Measurements from ENCODE around the gene ANKRD13B. TPM values are rescaled to one million over a fixed set of nuclear protein-coding genes. Genes with fewer than 3 reads are reported as not detected.

ANKRD13B gene
- total RNA-seq, 1 donor from 2014 or later = 22.4 TPM

DNA sequence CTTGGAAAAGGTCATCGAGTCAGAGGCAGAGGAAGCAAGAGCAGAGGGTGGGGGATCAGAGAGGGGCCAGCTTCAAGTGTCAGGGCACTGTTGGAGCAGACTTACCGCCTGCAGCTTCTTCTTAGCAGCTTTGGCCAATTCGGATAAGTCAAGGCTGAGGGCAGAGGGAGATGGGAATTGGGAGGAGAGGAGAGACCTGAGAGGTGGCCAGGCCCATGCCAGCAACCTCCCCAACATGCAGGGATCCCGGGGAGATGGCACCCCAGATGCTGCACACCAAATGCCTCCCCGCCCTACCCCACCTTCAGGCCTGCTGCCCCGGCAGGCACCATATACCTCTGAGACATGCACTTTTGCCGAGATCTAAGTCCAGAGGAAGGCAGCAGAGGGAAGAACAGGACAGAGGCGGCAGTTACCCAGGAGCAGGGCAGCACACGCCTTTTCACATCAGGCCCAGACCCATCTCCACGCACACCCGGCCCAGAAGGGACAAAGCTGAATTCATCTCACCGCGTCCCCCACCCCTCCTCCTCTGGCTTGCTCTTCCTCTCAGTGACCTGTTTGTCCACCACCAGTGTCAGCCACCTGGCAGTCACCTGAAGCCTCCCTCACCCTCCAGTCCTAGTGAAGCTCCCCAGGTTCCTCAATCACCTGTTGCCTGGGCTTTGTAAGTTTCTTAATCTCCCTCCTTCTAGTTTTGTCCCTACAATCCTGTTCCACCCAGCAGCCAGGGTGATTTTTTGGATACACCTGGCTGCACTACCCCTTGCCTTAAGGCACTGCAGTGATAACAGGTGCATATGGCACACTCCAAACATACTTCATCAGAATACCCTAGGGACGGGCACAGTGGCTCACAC, 14.1 kb upstream of the ANKRD13B start:
- DNase-seq (ENCODE audit: low spot score) (no peak), ATAC-seq (no peak)
- intact Hi-C loops (cut with DNase I) = no loop called here

DNA sequence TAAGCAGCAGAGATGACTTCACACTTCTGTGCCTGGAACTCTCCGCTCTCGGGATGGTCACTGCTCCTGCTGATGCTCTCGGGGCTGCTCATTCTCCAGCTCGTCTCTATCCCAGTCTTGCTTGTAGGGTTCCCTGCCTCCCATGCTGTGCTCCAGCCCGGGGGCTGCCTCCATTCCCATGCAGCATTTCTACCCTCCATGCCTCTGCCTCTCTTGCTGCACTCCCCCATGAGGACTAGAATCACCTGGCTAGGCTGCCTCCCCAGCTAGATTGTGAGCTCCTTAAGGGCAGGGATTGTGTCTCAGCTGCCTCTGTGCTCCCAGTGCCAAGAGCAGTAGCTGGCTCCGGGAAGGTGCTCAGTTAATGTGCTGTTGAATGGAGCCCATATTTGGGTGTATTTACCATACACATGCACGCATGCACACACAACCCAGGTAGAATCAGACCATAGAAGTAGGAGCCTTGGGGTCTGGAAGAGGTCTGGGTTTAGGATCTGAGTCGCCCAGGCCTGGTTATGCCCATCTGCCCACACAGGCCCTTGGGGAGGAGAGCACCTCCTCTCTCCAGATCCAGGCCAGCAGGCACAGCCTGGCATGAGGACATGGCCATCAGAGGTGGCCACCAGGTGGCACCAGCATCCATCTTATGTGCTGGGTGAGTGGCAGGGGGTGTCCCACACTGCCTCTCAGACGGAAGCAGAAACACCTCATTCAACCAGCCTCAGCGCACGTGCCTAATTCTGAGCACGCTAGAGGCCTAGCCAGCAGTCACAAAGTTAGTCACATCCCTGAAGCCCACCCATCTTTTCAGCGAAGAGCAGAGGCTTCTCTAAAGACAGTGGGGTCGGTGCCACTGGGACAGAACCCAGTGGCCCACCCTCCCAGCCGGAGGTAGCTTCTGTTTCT, 12.8 kb upstream of the ANKRD13B start:
- DNase-seq (ENCODE audit: low spot score) (peak; percentile 93), ATAC-seq (peak; percentile 87)
- intact Hi-C loops (cut with DNase I) = no loop called here

DNA sequence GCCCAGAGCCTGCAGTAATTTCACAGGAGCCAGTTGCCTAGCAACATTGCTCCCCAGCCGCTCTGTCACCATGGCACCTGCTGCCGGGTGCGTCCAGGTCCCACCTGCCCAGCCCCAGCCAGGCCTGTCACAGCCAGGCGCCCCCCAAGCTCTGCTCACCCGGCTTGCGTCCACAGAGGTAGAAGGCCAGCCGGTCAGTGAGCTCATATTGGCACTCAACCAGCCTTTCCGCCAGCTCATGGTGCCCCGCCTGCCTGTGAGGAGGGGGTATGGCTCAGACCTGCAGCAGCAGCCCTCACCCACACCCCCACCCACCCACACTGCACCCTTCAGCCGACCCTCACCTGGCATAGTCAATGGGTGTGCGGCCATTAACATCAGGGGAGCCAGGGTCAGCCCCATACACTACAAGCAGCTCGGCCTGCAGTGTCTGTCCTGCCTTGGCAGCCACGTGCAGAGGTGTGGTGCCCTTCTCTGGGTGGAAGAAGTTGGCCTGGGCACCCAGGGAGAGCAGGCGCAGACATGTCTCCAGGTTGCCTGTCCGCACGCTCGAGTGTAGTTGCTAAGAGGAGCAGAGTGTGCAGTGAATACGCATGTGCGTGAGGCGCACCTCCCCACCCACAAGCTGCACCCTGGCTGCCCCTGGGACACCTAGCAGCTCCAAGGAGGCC, 11.2 kb upstream of the ANKRD13B start:
- ATAC-seq = no peak
- DNase-seq (ENCODE audit: low spot score) = no peak
- intact Hi-C loops (cut with DNase I) = no loop called here

DNA sequence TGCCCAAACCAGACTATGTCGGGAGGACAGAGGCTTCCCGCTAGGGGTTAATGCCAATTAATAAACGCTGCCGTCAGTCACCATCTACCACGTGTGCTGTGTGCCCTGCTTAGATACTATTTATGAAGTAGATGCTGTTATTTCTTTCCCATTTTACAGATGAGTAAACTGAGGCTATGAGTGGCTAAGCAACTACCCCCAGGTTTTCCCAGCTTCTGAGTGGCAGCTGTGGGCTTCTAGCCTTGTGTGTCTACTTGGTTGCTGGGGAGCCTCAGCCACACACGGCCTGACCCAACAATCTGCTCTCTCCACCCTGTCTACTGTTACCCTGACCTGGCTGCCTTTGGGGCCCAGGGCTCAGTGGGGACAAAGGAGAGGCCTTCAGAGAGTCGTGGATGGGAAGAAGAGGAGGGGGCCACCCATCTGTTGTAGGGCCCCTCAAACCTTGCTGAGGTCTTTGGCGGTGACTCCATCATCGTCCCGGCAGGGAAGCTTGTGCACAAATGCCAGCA, 10.6 kb upstream of the ANKRD13B start:
- intact Hi-C loops (cut with DNase I) = no loop called here
- no peak for ATAC-seq
- no peak for DNase-seq (ENCODE audit: low spot score)

DNA sequence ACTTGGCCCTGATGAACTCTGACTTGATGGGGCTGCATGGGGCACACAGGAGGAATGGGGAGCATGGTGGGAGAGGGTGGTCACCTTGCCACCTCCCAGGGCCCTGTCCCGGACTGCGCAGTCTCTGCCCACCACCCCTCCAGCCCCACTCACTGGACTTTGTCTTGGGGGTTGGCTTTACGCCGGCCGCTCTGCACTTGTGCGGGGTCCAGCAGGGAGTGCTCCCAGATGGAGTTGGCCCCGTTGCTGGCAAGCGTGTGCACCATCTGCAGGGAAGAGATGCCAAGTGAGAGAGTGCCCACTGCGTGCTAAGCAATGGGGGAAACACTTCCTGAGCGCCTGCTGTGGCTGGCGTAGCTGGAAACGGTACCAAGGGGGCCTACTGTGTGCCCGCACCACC, 10.2 kb upstream of the ANKRD13B start:
- ATAC-seq (no peak), DNase-seq (ENCODE audit: low spot score) (no peak)
- intact Hi-C loops (cut with DNase I) = no loop called here

DNA sequence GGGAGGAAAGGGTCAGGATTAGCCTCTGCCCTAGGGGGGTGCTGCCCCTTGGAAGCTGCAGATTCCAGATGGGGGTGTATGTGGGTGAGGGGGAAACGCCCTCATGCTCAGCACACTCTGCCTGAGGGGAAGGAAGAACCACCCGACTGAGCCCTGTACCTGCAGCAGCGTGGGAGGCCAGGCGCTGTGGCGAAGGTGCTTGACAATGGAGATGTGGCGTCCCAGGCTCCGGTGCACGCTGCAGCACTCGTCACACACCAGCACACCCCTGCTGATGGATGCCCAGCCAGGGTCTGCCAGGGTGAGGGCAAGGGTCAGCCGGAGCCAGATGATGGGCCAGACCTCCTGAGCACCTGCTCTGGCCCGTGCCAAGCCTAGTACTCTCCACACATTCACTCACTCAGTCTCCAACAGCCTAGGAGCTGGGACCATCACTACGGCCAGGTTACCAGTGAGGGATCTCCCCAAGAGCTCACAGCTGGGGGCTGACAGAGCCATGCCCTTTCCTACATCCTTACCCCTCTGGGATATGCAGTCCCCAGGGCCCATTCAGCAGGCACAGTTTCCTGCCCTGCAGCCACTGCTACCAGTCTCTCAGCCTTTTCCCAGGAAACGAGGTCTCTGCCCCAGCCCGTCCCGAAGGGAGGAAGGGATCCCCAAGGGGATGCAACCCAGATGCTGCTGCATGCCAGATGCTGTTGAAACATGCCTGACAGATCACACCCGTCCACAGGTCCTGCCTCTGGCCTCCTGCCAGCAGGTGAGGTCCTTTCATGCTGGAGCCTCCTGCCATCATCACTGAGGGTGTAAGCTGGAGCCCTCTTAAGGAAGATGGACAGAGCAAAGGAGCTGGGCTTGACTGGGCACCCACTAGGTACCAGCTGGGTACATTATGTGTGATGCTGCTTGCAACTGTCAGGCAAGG, 9.3 kb upstream of the ANKRD13B start:
- DNase-seq (ENCODE audit: low spot score) = no peak
- ATAC-seq = no peak
- intact Hi-C loops (cut with DNase I) = no loop called here

DNA sequence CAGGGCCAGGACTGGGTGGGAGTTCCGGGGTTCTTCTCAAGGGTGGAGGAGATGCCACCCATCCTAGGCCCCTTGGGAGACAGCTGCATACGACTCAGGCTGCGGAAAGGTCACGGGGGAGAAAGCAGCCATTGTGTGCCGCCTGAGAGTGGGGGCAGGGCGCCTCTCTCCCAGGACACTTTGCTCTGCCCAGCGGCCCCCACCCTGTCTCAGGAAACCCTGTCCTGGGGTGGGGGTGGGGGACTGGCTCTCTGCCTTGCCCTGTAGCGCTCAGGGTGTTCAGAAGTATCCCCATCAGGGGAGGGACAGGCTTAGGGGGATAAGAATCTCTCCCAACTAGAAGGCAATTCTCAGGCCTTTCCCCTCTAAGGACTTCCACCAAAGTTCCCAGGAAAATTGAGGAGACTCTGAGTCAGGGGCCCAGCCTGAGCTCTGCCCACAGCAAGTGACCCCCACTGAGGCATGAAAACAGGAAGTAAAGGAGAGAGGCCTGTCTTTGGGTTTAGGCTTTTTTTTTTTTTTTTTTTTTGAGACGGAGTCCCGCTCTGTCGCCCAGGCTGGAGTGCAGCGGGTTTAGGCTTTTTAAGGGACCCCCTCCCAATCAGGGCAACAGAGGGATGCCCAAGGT, 8.4 kb upstream of the ANKRD13B start:
- intact Hi-C loops (cut with DNase I) = no loop called here
- DNase-seq (ENCODE audit: low spot score) = no peak
- peak; percentile 35 for ATAC-seq

DNA sequence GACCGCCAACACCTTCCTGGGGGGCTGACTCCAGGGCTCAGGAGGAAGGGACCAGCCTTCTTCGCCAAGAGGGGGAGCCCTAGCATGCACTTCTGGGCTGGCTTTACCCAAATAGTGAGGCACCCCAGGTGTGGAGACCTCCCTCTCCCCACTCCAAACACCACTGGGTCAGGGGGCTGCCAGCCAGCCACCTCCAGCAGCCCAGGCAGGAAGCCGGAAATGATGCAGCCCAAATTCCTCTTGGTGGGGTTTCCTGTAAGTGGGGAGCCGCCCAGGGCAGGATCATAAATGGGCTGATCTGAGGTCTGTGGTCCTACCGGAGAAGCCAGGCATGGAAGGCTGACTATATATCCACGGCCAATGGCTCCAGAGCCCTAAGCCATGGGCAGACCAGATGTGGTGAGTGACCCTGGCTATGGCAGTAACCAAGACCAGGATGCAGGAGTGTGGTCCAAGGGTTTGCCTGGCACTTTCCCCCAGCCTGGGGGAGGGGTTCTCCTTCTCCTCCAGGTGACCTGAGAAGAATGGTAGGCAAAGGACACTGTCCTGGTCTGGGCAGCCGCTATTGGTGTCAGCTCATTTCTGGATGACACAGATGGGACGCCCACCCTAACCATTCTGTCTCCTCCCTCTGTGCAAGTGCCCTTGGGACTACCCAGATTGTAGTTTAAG, 7.7 kb upstream of the ANKRD13B start:
- DNase-seq (ENCODE audit: low spot score) (no peak), ATAC-seq (no peak)
- intact Hi-C loops (cut with DNase I) = no loop called here

DNA sequence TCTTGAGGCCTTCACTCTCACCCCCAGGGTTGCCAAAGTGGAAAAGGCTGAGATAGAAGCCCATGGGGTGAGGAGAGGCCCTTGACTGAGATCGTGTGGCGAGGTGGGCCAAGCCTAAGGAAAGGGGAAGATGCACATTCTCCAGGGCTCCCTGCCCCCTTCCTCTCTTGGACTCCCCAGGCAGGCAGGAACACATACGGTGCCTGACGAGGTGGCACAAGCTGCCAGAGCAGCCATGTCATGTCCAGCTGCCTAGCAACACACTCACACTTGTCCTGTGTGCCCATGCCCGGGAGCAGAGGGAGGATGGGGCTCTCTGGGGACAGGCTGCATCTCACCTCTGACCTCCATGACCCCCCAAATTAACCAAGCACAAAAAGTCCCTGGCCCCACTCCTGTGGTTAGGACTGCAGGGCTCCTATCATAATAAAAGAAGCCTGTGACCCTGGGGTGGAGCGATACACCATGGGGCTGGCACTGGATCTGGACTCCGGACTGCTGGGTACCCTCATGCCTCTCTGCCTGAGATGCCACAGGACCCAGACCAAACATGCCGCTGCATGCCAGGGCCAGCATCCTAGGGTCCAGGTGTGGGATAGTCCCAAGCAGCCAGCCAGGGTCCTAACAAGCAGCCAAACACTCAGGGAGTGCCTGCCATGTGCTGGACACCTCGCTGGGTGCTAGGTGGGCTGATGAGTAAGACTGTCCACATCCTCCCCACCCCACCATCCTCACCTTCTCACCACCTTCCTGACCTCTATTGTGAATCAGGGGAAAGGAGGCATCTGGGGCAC, 6.1 kb upstream of the ANKRD13B start:
- intact Hi-C loops (cut with DNase I) = no loop called here
- ATAC-seq (no peak), DNase-seq (ENCODE audit: low spot score) (no peak)

DNA sequence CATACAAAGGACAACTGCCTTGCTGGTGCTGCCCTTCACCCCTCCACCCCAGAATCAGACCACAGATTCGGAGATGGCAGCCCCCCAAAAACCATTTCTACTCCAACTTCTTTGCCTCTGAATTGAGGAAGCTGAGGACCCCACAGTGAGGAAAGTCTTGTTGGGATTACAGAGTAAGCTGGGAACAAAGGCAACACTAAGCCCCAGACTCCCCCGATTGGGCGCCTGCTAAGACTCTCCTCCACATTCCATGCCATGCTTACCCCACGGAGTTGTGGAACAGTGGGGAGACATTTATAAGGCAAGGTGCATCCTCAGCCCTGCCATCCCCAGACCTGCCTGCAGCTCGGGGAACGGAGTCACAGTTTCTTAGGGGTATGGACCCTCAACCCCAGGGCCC, 5.3 kb upstream of the ANKRD13B start:
- no peak for DNase-seq (ENCODE audit: low spot score)
- no peak for ATAC-seq
- intact Hi-C loops (cut with DNase I) = no loop called here

DNA sequence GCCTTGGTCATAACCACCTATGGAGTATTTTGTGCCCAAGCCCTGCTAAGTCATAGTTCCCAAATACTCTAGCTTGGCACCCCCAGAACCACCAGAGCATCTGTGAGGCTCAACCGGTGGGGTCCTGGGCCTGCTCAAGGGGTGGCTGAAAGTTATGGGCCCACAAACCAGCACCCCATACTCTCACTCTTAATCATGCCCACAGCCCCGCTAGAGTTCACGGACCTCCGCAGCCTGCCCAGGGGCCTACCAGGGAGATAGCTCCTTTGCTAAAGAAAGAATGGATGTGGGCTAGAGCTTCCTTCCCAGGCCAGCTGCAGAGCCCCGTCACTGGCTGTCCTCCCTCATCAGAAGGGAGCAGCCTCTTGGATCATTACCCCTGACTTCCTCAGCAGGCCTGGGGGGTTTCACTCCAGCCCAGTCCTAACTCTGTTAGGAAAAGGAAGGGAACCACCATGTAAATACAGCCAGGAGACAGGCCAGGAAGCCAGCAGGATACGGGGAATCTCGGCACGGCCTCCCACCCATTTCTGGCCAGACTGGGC, 4.8 kb upstream of the ANKRD13B start:
- intact Hi-C loops (cut with DNase I) = no loop called here
- DNase-seq (ENCODE audit: low spot score) = no peak
- no peak for ATAC-seq

DNA sequence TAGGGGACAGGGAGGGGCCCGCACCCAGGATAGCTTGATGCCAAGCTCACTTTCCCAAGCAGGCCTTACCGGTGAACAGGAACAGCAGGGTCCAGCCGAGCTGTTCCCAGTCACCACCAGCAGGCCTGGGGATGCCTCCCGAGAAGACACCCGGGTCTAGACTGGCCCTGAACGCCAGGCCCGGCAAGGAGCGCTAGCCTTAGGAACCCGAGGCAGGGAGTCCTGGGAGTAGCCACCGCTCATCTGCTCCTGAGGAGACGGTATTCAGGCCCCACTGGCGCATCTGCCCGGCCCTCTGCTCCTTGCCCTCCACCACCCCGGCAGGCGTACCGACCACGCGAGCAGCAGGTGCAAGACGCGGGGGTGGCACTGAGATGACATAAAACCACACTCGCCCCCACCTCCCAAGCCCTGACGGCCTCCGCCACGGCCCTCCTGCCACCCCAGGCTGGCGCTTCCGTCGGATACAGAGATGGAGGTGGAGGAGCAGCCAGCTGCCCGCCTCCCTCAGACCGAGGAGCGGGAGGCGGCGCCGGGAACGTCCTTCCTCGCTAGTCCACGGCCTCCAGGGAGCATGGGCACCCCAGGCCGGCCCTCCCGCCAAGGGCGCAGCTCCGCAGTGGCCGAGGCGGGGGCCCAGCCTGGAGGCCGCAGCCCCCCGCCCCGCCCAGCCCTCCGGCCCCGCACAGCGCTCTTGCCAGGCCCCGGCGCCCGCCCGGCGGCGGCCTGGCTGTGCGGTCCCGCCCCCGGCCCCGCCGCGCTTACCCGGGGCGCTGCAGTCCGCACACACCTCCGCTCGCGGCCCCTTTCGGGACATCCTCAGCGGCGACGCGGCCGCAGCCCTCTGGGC, 4.1 kb upstream of the ANKRD13B start:
- peak; percentile 70 for DNase-seq (ENCODE audit: low spot score)
- intact Hi-C loops (cut with DNase I) = no loop called here
- ATAC-seq = no peak

DNA sequence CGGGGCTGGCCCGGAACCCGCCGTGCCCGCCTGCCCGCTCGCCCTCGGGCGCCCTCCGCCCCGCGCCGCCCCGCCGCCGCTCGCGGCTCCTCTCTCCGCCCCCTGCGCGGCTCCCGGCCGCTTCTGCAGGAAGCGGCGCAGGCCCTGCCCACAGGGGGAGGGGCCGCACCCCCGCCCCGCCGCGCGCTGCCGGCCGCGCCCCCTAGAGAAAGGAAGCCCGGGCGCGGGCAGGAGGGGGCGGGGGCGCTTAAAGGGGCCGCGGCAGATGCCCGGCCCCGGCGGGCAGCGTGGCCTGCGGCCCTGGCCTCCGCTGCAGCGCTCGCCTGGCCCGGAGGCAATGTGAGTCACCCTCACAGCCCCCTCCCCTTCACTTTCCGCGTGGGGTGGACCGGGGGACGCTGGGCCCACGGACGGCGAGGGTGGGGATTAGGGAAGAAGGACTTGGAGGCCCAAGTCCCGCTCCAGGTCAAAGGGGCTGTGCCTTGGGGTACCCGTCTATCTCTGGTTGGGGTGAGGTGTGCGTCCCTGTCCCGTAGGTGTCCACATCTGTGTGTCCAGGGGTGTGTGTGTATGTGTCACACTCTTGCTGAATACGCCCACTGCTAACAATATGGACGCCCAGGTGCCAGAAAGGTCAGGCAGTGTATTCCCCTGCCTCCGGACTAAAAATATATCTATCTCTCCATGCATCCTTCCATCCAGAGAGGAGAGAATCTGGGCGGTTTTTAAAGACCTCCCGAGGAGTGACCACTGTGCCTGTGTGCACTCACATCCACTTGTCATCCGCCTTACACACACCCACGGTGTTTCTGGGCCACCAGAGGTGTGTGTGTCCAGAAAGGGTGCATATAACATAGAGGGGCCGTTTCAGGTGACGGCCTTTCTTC, 3.2 kb upstream of the ANKRD13B start, which contains the start of gene GIT1:
TSS of gene GIT1 (minus strand) at position 125 of the 887 bp plus-strand sequence. CDS start 270 bp downstream, outside the sequence.
- intact Hi-C loops (cut with DNase I) = no loop called here
- DNase-seq (ENCODE audit: low spot score) (peak; percentile 91), ATAC-seq (peak; percentile 70)

DNA sequence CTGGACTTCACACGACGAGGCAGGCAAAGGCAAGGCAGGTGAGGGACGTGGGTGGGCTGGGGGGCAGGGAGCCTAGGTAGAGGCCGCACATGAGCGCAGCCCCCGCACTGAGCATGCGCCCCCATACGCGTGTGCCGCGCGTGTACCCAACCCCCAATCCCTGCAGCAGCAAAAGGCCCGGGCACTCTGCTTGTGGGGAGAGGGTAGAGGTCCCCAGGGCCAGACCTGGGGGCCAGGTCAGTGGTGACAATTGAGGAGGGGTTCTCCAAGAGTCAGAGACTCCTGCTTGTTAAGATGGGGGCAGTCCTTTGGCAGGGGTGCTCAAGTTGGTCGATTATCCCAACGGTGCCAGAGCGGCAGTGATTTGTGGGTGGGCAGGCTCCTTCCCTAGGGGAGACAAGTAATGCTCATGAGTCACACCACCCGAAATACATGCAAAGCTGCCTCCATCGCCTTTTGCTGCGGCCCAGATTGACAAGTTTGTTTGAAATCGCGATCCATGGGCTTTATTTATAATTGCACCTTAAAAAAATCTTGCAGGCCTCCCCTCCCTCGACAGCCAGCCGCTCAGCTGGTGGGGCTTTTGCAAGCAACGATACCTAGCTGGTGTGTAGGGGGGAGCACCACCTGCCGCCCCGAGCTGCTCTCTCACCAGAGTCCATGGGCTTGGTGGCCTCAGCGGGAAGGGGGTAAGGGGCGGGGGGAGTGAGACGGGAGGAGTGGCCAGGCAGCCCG, 2.4 kb upstream of the ANKRD13B start:
- peak; percentile 20 for ATAC-seq

More for the DNA sequence above, 2.4 kb upstream of the ANKRD13B start:
- intact Hi-C loops (cut with DNase I) = no loop called here
- peak; percentile 62 for DNase-seq (ENCODE audit: low spot score)

All from sciatic nerve (tissue), 2 donors.